Osteocyte (in vitro differentiated cells): ENCODE data around the gene CALD1. TPM values are rescaled to one million over a fixed set of nuclear protein-coding genes. Genes with fewer than 3 reads are reported as not detected.

ENCODE experiments used
- DNase-seq: peaks from one replicate; pipeline ENCODE4 v3.0.0; 2021; ENCODE audit warnings: mixed read lengths; ENCODE audit not compliant: unreplicated experiment; ENCODE audit errors: extremely low spot score
- H3K27ac Mint-ChIP-seq: one replicate; pipeline ENCODE4 v1.8.0; 2021; ENCODE audit warnings: mild to moderate bottlenecking, mixed read lengths; ENCODE audit not compliant: unreplicated experiment
- H3K27me3 Mint-ChIP-seq: one replicate; pipeline ENCODE4 v1.8.0; 2021; ENCODE audit warnings: mixed read lengths; ENCODE audit not compliant: unreplicated experiment
- H3K36me3 Mint-ChIP-seq: one replicate; pipeline ENCODE4 v1.8.0; 2021; ENCODE audit warnings: mixed read lengths; ENCODE audit not compliant: unreplicated experiment
- H3K4me1 Mint-ChIP-seq: one replicate; pipeline ENCODE4 v1.8.0; 2021; ENCODE audit warnings: mixed read lengths; ENCODE audit not compliant: unreplicated experiment
- H3K4me3 Mint-ChIP-seq: one replicate; pipeline ENCODE4 v1.8.0; 2021; ENCODE audit warnings: mild to moderate bottlenecking, moderate library complexity, mixed read lengths; ENCODE audit not compliant: unreplicated experiment
- H3K9me3 Mint-ChIP-seq: one replicate; pipeline ENCODE4 v1.8.0; 2021; ENCODE audit warnings: mixed read lengths; ENCODE audit not compliant: unreplicated experiment
- long read RNA-seq: library from polyadenylated mRNA; unstranded; transcript quantifications from one replicate; pipeline ENCODE4 v2.0.0, GENCODE V29; 2021
- total RNA-seq: library from RNA; stranded (reverse); gene quantifications from 2 replicates; pipeline ENCODE4 v1.2.1, GENCODE V29; 2021
- TF ChIP-seq, protein P1 (sequence below): fragments of 200-600 bp; sonication (generic); IDR thresholded peaks from 2 replicates; pipeline ENCODE4 v1.5.0; 2021; ENCODE audit warnings: antibody characterized with exemption, mild to moderate bottlenecking, moderate library complexity

The CALD1 gene, protein sequence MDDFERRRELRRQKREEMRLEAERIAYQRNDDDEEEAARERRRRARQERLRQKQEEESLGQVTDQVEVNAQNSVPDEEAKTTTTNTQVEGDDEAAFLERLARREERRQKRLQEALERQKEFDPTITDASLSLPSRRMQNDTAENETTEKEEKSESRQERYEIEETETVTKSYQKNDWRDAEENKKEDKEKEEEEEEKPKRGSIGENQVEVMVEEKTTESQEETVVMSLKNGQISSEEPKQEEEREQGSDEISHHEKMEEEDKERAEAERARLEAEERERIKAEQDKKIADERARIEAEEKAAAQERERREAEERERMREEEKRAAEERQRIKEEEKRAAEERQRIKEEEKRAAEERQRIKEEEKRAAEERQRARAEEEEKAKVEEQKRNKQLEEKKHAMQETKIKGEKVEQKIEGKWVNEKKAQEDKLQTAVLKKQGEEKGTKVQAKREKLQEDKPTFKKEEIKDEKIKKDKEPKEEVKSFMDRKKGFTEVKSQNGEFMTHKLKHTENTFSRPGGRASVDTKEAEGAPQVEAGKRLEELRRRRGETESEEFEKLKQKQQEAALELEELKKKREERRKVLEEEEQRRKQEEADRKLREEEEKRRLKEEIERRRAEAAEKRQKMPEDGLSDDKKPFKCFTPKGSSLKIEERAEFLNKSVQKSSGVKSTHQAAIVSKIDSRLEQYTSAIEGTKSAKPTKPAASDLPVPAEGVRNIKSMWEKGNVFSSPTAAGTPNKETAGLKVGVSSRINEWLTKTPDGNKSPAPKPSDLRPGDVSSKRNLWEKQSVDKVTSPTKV
- total RNA-seq = 781 and 807 TPM in 2 replicates
- long read RNA-seq, full-length matches to known transcripts = 75 of 1,332 reads
- long read RNA-seq, partial matches to known transcripts = 1,207 of 1,332 reads
- long read RNA-seq, other reads (novel, unspliced or antisense) = 50 of 1,332 reads

DNA sequence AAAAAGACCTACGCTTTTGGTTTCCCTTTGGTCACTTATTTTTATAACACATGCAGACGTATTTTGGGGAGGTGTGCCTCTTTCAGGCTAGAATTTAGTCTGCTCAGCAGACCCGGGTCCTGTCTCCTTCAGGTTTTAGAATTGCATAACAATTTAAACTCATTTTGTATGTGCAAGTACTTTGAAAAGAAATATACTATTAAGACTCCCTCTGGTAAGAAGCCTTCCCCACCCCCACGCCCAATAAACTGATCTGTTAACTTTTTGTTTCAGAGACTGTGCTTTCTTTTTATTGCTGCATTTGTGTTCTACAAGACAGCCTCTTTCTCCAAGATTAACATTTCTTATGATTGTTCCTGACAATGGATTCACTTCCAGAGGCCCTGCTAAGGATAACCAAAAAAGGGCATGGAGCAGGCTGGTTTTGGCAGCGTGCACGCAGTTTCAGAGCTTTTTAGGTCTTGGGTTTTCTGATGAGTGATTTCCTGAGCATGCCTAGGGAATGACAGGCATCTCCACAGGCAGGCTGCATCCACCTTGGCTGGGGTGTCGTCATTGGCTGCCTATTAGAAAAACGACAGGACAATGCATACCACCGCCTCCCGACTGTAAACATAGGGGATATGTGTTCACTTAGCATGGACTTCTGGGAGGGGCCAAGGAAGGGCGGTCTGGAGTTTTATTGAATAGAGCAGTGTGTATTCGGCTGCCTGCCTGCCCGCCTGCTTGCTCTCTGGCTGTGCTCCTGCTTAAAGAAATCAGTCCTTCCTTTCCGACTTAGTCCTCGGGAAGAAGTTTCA lies at the start of gene CALD1:
Gene CALD1 (plus strand): TSS at position 694 of the 800 bp plus-strand sequence. CDS start 88,100 bp downstream, outside the sequence.
- Mint-ChIP-seq H3K4me3 (no peak within 1 kb of the TSS), H3K27ac (no peak within 1 kb of the TSS), H3K36me3 (peaks cover 21% of the 10 kb centered on the region), H3K9me3 (no peaks in the 10 kb centered on the region), H3K4me1 (peaks cover 35% of the 10 kb centered on the region), H3K27me3 (no peaks in the 10 kb centered on the region)
- TF ChIP-seq, protein P1, sequence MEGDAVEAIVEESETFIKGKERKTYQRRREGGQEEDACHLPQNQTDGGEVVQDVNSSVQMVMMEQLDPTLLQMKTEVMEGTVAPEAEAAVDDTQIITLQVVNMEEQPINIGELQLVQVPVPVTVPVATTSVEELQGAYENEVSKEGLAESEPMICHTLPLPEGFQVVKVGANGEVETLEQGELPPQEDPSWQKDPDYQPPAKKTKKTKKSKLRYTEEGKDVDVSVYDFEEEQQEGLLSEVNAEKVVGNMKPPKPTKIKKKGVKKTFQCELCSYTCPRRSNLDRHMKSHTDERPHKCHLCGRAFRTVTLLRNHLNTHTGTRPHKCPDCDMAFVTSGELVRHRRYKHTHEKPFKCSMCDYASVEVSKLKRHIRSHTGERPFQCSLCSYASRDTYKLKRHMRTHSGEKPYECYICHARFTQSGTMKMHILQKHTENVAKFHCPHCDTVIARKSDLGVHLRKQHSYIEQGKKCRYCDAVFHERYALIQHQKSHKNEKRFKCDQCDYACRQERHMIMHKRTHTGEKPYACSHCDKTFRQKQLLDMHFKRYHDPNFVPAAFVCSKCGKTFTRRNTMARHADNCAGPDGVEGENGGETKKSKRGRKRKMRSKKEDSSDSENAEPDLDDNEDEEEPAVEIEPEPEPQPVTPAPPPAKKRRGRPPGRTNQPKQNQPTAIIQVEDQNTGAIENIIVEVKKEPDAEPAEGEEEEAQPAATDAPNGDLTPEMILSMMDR = no peak
- DNase-seq = peak; percentile 92

DNA sequence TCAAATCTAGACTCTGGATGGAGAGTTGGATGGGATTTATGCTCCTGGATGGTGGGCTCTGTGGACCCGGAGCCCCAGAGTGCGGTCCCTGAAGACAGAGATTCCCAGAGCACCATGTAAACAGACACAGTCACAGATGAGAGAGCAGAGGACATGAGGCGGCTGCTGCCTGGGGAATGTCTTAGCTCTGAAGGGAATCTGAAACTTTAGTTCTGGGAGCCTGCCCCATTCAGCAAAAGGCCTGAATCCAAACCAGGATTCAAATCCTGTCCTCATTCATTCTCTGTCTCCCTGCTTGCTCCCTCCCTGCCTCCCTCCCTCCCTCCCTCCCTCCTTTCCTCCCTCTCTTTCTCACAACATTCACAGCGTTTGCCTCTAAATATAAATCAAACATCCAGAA lies 49.5 kb upstream of the CALD1 start:
- Mint-ChIP-seq H3K36me3 (no peaks in the 10 kb centered on the region), H3K9me3 (no peaks in the 10 kb centered on the region), H3K4me1 (peaks cover 30% of the 10 kb centered on the region), H3K27ac (peak overlapping the region; percentile 59), H3K27me3 (no peaks in the 10 kb centered on the region), H3K4me3 (peak overlapping the region; percentile 38)
- no peak for DNase-seq
- TF ChIP-seq, protein P1 = no peak

DNA sequence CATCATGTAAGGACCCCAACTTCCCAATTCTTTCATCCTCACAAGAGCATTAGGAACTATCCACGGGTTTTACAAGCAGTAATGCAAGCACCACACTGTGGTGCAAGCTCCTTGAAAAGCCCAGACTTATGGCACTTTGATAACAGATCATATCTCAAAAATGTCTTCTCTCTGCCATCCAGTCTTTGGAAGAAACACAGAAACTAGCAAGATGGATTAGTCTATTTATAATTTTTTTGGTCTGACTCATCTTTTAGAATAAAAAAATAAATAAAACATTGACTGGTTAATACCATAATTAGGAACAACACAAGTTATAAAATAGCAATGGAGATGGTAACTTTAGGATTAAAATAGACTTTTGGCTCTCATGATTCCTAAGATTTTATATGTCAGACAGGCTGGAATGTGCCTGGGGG lies 49.0 kb upstream of the CALD1 start:
- no peak overlapping the region for H3K4me3 Mint-ChIP-seq
- no peak for DNase-seq
- H3K9me3 Mint-ChIP-seq = no peaks in the 10 kb centered on the region
- no peaks in the 10 kb centered on the region for H3K36me3 Mint-ChIP-seq
- H3K27ac Mint-ChIP-seq = peak overlapping the region; percentile 59
- peaks cover 30% of the 10 kb centered on the region for H3K4me1 Mint-ChIP-seq
- no peaks in the 10 kb centered on the region for H3K27me3 Mint-ChIP-seq
- TF ChIP-seq, protein P1 = no peak

DNA sequence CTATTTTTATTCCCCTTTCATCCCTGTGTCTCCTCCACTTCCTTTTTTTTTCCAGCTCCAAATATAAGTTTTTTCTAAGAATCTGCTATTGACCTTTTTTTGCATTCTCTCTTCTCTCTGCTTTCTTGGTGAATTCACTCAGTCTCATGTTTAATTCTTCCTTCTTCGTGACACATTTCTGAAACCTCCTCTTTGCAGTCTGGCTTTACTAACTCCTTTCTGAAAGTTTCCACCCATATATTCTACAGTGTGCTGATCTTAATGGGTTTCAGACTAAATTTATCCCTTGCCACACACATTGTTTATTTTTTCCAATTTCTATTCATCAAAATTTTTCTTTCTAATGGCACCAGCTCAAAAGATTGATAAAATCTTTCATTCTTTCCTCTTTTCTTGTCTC lies 47.8 kb upstream of the CALD1 start:
- Mint-ChIP-seq H3K9me3 (no peaks in the 10 kb centered on the region), H3K4me1 (peaks cover 40% of the 10 kb centered on the region), H3K27me3 (no peaks in the 10 kb centered on the region), H3K27ac (peak overlapping the region; percentile 59), H3K4me3 (no peak overlapping the region), H3K36me3 (no peaks in the 10 kb centered on the region)
- TF ChIP-seq, protein P1 = no peak
- no peak for DNase-seq
